ENCODE measurements around the gene NUF2.
"Not testable (repeated sequence)": the region's sequence is repeated elsewhere in the genome, so short reads cannot be mapped to it uniquely, and the experiment has no call there.

NUF2 gene

GRCh38 chr1:163284867-163285266 lies 36.9 kb upstream of the NUF2 start:
- not testable (repeated sequence) for H3K9ac ChIP-seq (ENCODE audit: low read length); H3K79me1 ChIP-seq (replicated peaks; ENCODE audit: low read length, poor library complexity, severe bottlenecking); H3K4me1 ChIP-seq (ENCODE audit: control insufficient read depth, insufficient read depth, low read depth, low read length); H2BK120ac ChIP-seq (ENCODE audit: low read depth, low read length); H3K4me2 ChIP-seq (ENCODE audit: low read length, poor library complexity, severe bottlenecking); H3K27ac ChIP-seq (ENCODE audit: low read length, poor library complexity, severe bottlenecking); H2AK5ac ChIP-seq (ENCODE audit: low read length, severe bottlenecking); H3K36me3 ChIP-seq (ENCODE audit: control insufficient read depth in 1 of 2, insufficient read depth in 2 of 2, low read depth in 1 of 2, low read length in 2 of 2); H3K27me3 ChIP-seq (ENCODE audit: control insufficient read depth in 1 of 2, insufficient read depth in 1 of 2, low read length in 2 of 2); H2AFZ ChIP-seq (ENCODE audit: low read depth, low read length); H3K9me3 ChIP-seq (ENCODE audit: control insufficient read depth, low read length); H3K4me3 ChIP-seq (ENCODE audit: insufficient read depth in 1 of 2, low read depth in 1 of 2, low read length in 2 of 2); H4K91ac ChIP-seq (ENCODE audit: low read length); H4K8ac ChIP-seq (ENCODE audit: low read length); DNase-seq; H2BK15ac ChIP-seq (ENCODE audit: low read depth, poor library complexity, severe bottlenecking); H3K23ac ChIP-seq (ENCODE audit: low read length in 2 of 2); H3K14ac ChIP-seq (ENCODE audit: low read length in 2 of 2); H3K4ac ChIP-seq (ENCODE audit: low read depth in 1 of 2, low read length in 2 of 2); H2BK12ac ChIP-seq (ENCODE audit: low read length in 2 of 2); H3K18ac ChIP-seq (ENCODE audit: low read depth in 1 of 2, low read length in 2 of 2); H2BK5ac ChIP-seq (ENCODE audit: low read depth, low read length, poor library complexity, severe bottlenecking)
- WGBS, result 89% methylated on average over 2 of the region's 2 CpGs

DNA sequence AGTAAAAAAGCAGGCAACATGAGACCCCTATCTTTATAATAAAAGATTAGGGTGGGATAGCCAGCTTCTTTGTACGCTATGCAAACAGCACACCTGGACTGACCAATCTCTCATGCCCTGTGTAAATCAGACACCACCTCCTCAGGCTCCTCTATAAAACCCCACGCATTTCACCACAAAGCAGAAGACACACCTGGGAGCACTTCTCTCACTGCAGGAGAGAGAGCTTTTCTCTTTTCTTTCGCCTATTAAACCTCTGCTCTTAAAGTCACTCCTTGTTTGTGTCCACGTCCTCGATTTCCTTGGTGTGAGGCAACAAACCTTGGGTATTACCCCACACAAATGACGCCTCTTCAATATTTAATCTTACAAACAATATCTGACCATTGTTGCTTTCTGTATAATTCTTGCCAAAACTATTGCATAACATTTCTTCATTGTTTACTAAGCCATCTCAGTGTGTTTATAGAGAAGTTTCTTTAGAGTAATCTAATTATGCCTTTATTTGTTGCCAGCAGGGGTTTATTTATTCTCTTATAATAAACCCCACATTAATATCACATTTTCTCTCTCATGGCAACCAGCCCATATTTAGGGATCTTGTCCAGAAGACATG lies 31.6 kb upstream of the NUF2 start:
- H3K27ac ChIP-seq (ENCODE audit: low read length, poor library complexity, severe bottlenecking), result no peak overlapping the region
- H3K9ac ChIP-seq (ENCODE audit: low read length), result no peak overlapping the region
- no peak overlapping the region for H2BK12ac ChIP-seq (ENCODE audit: low read length in 2 of 2)
- no peaks in the 10 kb centered on the region for H3K79me1 ChIP-seq (replicated peaks; ENCODE audit: low read length, poor library complexity, severe bottlenecking)
- H2BK5ac ChIP-seq (ENCODE audit: low read depth, low read length, poor library complexity, severe bottlenecking), result no peak overlapping the region
- no peak overlapping the region for H3K14ac ChIP-seq (ENCODE audit: low read length in 2 of 2)
- no peak overlapping the region for H2AK5ac ChIP-seq (ENCODE audit: low read length, severe bottlenecking)
- no peak overlapping the region for H3K4ac ChIP-seq (ENCODE audit: low read depth in 1 of 2, low read length in 2 of 2)
- H3K4me3 ChIP-seq (ENCODE audit: insufficient read depth in 1 of 2, low read depth in 1 of 2, low read length in 2 of 2), result no peak overlapping the region
- no peak overlapping the region for H4K91ac ChIP-seq (ENCODE audit: low read length)
- 92% methylated on average over 6 of the region's 6 CpGs for WGBS
- H3K9me3 ChIP-seq (ENCODE audit: control insufficient read depth, low read length), result no peaks in the 10 kb centered on the region
- H2BK15ac ChIP-seq (ENCODE audit: low read depth, poor library complexity, severe bottlenecking), result no peak overlapping the region
- no peaks in the 10 kb centered on the region for H3K4me1 ChIP-seq (ENCODE audit: control insufficient read depth, insufficient read depth, low read depth, low read length)
- no peak overlapping the region for H2AFZ ChIP-seq (ENCODE audit: low read depth, low read length)
- H2BK120ac ChIP-seq (ENCODE audit: low read depth, low read length), result no peak overlapping the region
- H3K36me3 ChIP-seq (ENCODE audit: control insufficient read depth in 1 of 2, insufficient read depth in 2 of 2, low read depth in 1 of 2, low read length in 2 of 2), result no peaks in the 10 kb centered on the region
- no peaks in the 10 kb centered on the region for H3K27me3 ChIP-seq (ENCODE audit: control insufficient read depth in 1 of 2, insufficient read depth in 1 of 2, low read length in 2 of 2)
- H3K23ac ChIP-seq (ENCODE audit: low read length in 2 of 2), result no peak overlapping the region
- peak overlapping the region; percentile 41 for H4K8ac ChIP-seq (ENCODE audit: low read length)
- peak overlapping the region in 1 of 2 experiments; percentile 24 for H3K18ac ChIP-seq (ENCODE audit: low read depth in 1 of 2, low read length in 2 of 2)
- peak; percentile 17 for DNase-seq
- H3K4me2 ChIP-seq (ENCODE audit: low read length, poor library complexity, severe bottlenecking), result no peak overlapping the region

GRCh38 chr1:163291461-163291860 lies 30.3 kb upstream of the NUF2 start:
- no peaks in the 10 kb centered on the region for H3K4me1 ChIP-seq (ENCODE audit: control insufficient read depth, insufficient read depth, low read depth, low read length)
- H3K18ac ChIP-seq (ENCODE audit: low read depth in 1 of 2, low read length in 2 of 2), result no peak overlapping the region
- H2BK120ac ChIP-seq (ENCODE audit: low read depth, low read length), result no peak overlapping the region
- no peaks in the 10 kb centered on the region for H3K9me3 ChIP-seq (ENCODE audit: control insufficient read depth, low read length)
- DNase-seq, result no peak
- H3K4me3 ChIP-seq (ENCODE audit: insufficient read depth in 1 of 2, low read depth in 1 of 2, low read length in 2 of 2), result no peak overlapping the region
- no peaks in the 10 kb centered on the region for H3K27me3 ChIP-seq (ENCODE audit: control insufficient read depth in 1 of 2, insufficient read depth in 1 of 2, low read length in 2 of 2)
- H3K14ac ChIP-seq (ENCODE audit: low read length in 2 of 2), result no peak overlapping the region
- no peak overlapping the region for H4K91ac ChIP-seq (ENCODE audit: low read length)
- no peak overlapping the region for H2AFZ ChIP-seq (ENCODE audit: low read depth, low read length)
- no peak overlapping the region for H2BK12ac ChIP-seq (ENCODE audit: low read length in 2 of 2)
- WGBS, result 93% methylated on average over 3 of the region's 3 CpGs
- no peak overlapping the region for H3K9ac ChIP-seq (ENCODE audit: low read length)
- H3K4ac ChIP-seq (ENCODE audit: low read depth in 1 of 2, low read length in 2 of 2), result no peak overlapping the region
- no peak overlapping the region for H3K23ac ChIP-seq (ENCODE audit: low read length in 2 of 2)
- H2AK5ac ChIP-seq (ENCODE audit: low read length, severe bottlenecking), result no peak overlapping the region
- H4K8ac ChIP-seq (ENCODE audit: low read length), result no peak overlapping the region
- H2BK5ac ChIP-seq (ENCODE audit: low read depth, low read length, poor library complexity, severe bottlenecking), result no peak overlapping the region
- no peak overlapping the region for H3K27ac ChIP-seq (ENCODE audit: low read length, poor library complexity, severe bottlenecking)
- H3K36me3 ChIP-seq (ENCODE audit: control insufficient read depth in 1 of 2, insufficient read depth in 2 of 2, low read depth in 1 of 2, low read length in 2 of 2), result no peaks in the 10 kb centered on the region
- H2BK15ac ChIP-seq (ENCODE audit: low read depth, poor library complexity, severe bottlenecking), result no peak overlapping the region
- H3K4me2 ChIP-seq (ENCODE audit: low read length, poor library complexity, severe bottlenecking), result no peak overlapping the region
- no peaks in the 10 kb centered on the region for H3K79me1 ChIP-seq (replicated peaks; ENCODE audit: low read length, poor library complexity, severe bottlenecking)

DNA sequence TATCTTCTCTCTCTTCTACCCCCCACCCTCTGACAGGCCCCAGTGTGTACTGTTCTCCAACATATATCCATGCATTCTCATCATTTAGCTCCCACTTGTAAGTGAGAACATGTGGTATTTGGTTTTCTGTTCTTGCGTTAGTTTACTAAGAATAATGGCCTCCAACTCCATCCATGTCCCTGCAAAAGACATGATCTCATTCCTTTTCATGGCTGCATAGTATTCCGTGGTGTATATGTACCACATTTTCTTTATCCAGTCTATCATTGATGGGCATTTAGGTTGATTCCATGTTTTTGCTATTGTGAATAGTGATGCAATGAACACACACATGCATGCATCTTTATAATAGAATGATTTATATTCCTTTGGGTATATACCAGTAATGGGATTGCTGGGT lies 29.6 kb upstream of the NUF2 start:
- H2AK5ac ChIP-seq (ENCODE audit: low read length, severe bottlenecking); H3K36me3 ChIP-seq (ENCODE audit: control insufficient read depth in 1 of 2, insufficient read depth in 2 of 2, low read depth in 1 of 2, low read length in 2 of 2); H3K18ac ChIP-seq (ENCODE audit: low read depth in 1 of 2, low read length in 2 of 2); H3K14ac ChIP-seq (ENCODE audit: low read length in 2 of 2); H3K79me1 ChIP-seq (replicated peaks; ENCODE audit: low read length, poor library complexity, severe bottlenecking); H3K9ac ChIP-seq (ENCODE audit: low read length); H2BK15ac ChIP-seq (ENCODE audit: low read depth, poor library complexity, severe bottlenecking); H3K4me1 ChIP-seq (ENCODE audit: control insufficient read depth, insufficient read depth, low read depth, low read length); H3K9me3 ChIP-seq (ENCODE audit: control insufficient read depth, low read length); H3K4ac ChIP-seq (ENCODE audit: low read depth in 1 of 2, low read length in 2 of 2); H3K27me3 ChIP-seq (ENCODE audit: control insufficient read depth in 1 of 2, insufficient read depth in 1 of 2, low read length in 2 of 2); DNase-seq; H3K27ac ChIP-seq (ENCODE audit: low read length, poor library complexity, severe bottlenecking); H4K91ac ChIP-seq (ENCODE audit: low read length); H2AFZ ChIP-seq (ENCODE audit: low read depth, low read length); H2BK12ac ChIP-seq (ENCODE audit: low read length in 2 of 2); H2BK120ac ChIP-seq (ENCODE audit: low read depth, low read length); H3K4me2 ChIP-seq (ENCODE audit: low read length, poor library complexity, severe bottlenecking); H3K4me3 ChIP-seq (ENCODE audit: insufficient read depth in 1 of 2, low read depth in 1 of 2, low read length in 2 of 2); H3K23ac ChIP-seq (ENCODE audit: low read length in 2 of 2); H2BK5ac ChIP-seq (ENCODE audit: low read depth, low read length, poor library complexity, severe bottlenecking); H4K8ac ChIP-seq (ENCODE audit: low read length): not testable (repeated sequence)
- WGBS, result no CpG with 5 or more reads among the region's 2 CpGs
